Uterus (tissue), 4 donors: ENCODE measurements around the gene FAM114A1. TPM values are rescaled to one million over a fixed set of nuclear protein-coding genes. Genes with fewer than 3 reads are reported as not detected.

Source experiments
- DNase-seq, 2 donors: peaks; one replicate each; pipeline ENCODE4 v3.0.0-alpha.2; 2019 to 2020
- H3K27ac ChIP-seq, 2 donors: fragments of 200-600 bp; sonication (generic); 1 replicate in 1 of 2; 2 replicates in 1 of 2; pipeline ENCODE4 v1.5.1; 2016 to 2018
- H3K27me3 ChIP-seq, 2 donors: fragments of 200-600 bp; sonication (generic); one replicate each; pipeline ENCODE4 v1.5.1; 2018 to 2019; ENCODE audit warnings: control low read depth in 1 of 2
- H3K36me3 ChIP-seq, 2 donors: fragments of 200-600 bp; sonication (generic); one replicate each; pipeline ENCODE4 v1.5.1; 2019; ENCODE audit warnings: control low read depth in 1 of 2
- H3K4me1 ChIP-seq, 2 donors: fragments of 200-600 bp; sonication (generic); one replicate each; pipeline ENCODE4 v1.5.1; 2018 to 2019; ENCODE audit warnings: control low read depth in 1 of 2
- H3K4me3 ChIP-seq, 2 donors: fragments of 200-600 bp; sonication (generic); 1 replicate in 1 of 2; 2 replicates in 1 of 2; pipeline ENCODE4 v1.5.1; 2018 to 2019; ENCODE audit warnings: mild to moderate bottlenecking in 1 of 2
- H3K9me3 ChIP-seq, 2 donors: fragments of 200-600 bp; sonication (generic); one replicate each; pipeline ENCODE4 v1.5.1; 2019; ENCODE audit warnings: control low read depth in 1 of 2
- POLR2A ChIP-seq, 2 donors: fragments of 450-650 bp; IDR thresholded peaks; one replicate each; pipeline ENCODE4 v1.6.1; 2016; ENCODE audit warnings: antibody characterized with exemption in 2 of 2, mild to moderate bottlenecking in 1 of 2, moderate library complexity in 1 of 2
- intact Hi-C: fragments of 100-400 bp; cut with DNase I; formaldehyde crosslinking; loops from one replicate; pipeline ENCODE4 v1.15.1; 2023; ENCODE audit warnings: low total_unique reads
- total RNA-seq, 4 donors: library from RNA; depleted of rRNA in 3 of 4; stranded (reverse); fragments of >200 nt in 3 of 4; gene quantifications; one replicate each; pipeline versions ENCODE4 v1.1.0 to v1.2.4, GENCODE V29; 2014 to 2023
- TF ChIP-seq, protein P1 (sequence below), 4 experiments: fragments of 200-600 bp in 2 of 4; fragments of 450-650 bp in 2 of 4; sonication (generic) in 2 of 4; IDR thresholded peaks; one replicate each; pipeline ENCODE4 v1.5.1; 2016 to 2019; ENCODE audit warnings: antibody characterized with exemption in 4 of 4, mild to moderate bottlenecking in 2 of 4, moderate library complexity in 1 of 4
- donor health status: DM: yes; HTN: yes; CAD: no.

The FAM114A1 gene
- total RNA-seq, 4 donors from 2014 or later: 41.2 to 273 (median 52.7) TPM

DNA sequence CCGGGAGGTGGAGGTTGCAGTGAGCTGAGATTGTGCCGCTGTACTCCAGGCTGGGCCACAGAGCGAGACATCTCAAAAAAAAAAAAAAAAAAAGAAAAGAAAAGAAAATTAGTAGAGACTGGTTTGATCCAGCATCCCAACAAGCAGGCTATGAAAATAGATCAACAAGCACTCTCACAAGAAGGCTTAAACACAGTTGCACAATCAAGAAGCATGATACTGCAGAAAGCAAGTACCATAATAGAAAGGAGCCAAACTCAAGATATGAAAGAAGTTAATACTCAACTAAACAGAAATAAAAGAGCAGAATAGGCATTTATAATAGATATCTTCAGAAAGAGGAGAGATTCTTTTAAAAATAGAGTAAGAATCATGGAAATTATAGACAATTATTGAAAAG is 21.6 kb upstream of the FAM114A1 start:
- DNase-seq: no peak
- Histone ChIP-seq H3K9me3 (no peaks in the 10 kb centered on the region), H3K4me1 (no peaks in the 10 kb centered on the region), H3K36me3 (no peaks in the 10 kb centered on the region), H3K27ac (no peak overlapping the region), H3K4me3 (no peak overlapping the region), H3K27me3 (no peaks in the 10 kb centered on the region)
- TF ChIP-seq, protein P1, sequence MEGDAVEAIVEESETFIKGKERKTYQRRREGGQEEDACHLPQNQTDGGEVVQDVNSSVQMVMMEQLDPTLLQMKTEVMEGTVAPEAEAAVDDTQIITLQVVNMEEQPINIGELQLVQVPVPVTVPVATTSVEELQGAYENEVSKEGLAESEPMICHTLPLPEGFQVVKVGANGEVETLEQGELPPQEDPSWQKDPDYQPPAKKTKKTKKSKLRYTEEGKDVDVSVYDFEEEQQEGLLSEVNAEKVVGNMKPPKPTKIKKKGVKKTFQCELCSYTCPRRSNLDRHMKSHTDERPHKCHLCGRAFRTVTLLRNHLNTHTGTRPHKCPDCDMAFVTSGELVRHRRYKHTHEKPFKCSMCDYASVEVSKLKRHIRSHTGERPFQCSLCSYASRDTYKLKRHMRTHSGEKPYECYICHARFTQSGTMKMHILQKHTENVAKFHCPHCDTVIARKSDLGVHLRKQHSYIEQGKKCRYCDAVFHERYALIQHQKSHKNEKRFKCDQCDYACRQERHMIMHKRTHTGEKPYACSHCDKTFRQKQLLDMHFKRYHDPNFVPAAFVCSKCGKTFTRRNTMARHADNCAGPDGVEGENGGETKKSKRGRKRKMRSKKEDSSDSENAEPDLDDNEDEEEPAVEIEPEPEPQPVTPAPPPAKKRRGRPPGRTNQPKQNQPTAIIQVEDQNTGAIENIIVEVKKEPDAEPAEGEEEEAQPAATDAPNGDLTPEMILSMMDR (IDR thresholded peaks at IDR 0.05): no peak
- TF ChIP-seq POLR2A (IDR thresholded peaks at IDR 0.05): no peak
- intact Hi-C loops: no loop called here

DNA sequence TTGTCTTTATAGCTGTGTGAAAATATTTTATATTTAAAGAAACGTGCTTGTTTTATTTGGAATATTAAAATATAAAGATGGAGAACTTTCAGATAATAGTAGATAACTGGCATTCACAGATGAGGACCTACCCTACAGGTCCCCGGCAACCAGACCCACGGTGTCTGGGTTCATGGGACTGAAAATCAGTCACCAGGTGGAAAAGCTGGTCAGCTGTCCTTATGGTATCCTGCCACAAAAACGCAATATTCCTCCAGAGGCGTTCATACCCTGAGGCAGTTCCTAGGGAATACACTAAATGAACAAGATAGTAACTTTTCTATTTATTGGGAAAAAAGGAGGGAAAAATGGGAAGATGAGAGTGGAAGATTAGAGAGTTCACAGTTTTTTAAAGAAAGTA is 12.1 kb upstream of the FAM114A1 start:
- Histone ChIP-seq H3K27me3 (no peaks in the 10 kb centered on the region), H3K27ac (no peak overlapping the region), H3K4me3 (no peak overlapping the region), H3K4me1 (peaks cover 0 to 12% of the 10 kb centered on the region in 2 donors), H3K9me3 (no peaks in the 10 kb centered on the region), H3K36me3 (no peaks in the 10 kb centered on the region)
- TF ChIP-seq, protein P1 (IDR thresholded peaks at IDR 0.05): no peak
- intact Hi-C loops: loop anchor here (10.0 kb wide), 1 partner anchor 631 kb away; no protein-coding TSS in a partner anchor
- no peak for DNase-seq

DNA sequence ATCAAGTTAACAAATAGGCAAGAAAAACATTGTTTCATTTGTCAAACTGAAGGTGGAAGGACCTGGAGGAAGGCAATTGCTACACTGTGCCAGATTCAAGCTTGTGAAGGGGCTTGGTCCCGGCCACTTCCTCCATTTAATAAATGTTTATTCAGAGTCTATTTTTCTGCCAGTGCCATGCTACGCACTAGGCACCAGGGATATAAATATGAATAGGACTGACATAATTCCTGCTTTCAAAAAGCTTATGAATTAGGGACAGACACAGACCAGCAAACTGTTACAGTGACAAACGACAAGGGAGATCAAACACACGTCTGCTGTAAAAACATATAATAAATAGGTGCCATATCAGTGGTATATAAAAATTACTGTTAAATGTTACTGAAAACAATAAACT is 11.6 kb upstream of the FAM114A1 start:
- Histone ChIP-seq H3K27me3 (no peaks in the 10 kb centered on the region), H3K4me1 (peaks cover 0 to 12% of the 10 kb centered on the region in 2 donors), H3K4me3 (peak overlapping the region in 1 of 2 donors; percentile 20), H3K27ac (peak overlapping the region; percentile 44 to 84), H3K36me3 (no peaks in the 10 kb centered on the region), H3K9me3 (no peaks in the 10 kb centered on the region)
- intact Hi-C loops: loop anchor here (10.0 kb wide), 1 partner anchor 631 kb away; no protein-coding TSS in a partner anchor
- DNase-seq: no peak
- TF ChIP-seq, protein P1 (IDR thresholded peaks at IDR 0.05): no peak
- TF ChIP-seq POLR2A (IDR thresholded peaks at IDR 0.05): no peak

DNA sequence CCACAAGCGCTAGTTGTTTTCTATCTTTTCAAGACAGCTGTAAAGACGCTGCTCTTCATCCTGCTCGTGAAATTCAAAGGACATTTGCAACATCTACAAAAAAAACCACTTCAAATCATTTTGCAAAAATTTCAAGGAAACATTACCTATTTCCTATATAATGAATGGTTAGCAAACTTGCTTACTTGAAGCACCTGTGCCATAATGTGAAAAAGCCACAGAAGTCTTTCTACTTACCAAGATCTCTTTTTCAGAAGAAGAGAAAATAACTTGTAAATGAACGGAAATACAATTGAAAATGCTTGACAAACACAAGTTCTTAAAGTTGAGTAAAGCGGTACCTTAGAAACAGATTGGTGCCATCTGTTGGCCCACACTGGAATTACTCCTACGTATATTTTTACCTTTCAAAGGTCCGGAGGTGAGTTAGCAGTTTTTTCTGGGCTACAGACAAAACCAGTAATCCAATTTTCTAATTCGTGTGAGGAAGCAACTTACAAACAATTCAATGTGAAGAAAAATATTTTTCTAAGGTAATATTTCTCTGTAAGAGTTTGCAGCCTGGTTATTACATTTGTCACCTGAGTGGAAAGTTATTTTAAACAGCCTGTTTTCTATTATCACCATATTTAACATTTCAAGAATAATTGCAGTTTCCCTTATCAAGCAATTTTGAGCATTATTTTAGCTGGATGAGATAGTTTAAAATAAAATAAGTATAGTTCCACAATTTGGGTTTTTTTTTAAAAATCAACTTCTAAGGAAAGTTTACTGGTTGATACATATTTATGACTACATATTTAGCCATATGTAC is 10.9 kb upstream of the FAM114A1 start, which contains the start of gene TLR6:
Gene TLR6 (minus strand): TSS at position 294 of the 814 bp plus-strand sequence. CDS start 27,344 bp downstream, outside the sequence.
- peak within 1 kb of the TSS in 1 of 2 donors; percentile 20 for H3K4me3 ChIP-seq
- H3K36me3 ChIP-seq: no peaks in the 10 kb centered on the region
- H3K4me1 ChIP-seq: peaks cover 0 to 12% of the 10 kb centered on the region in 2 donors
- intact Hi-C loops: loop anchor here (10.0 kb wide), 1 partner anchor 632 kb away; no protein-coding TSS in a partner anchor
- H3K27ac ChIP-seq: peak within 1 kb of the TSS; percentile 44 to 84
- DNase-seq: peak in 1 of 2 donors; percentile 59
- no peaks in the 10 kb centered on the region for H3K9me3 ChIP-seq
- TF ChIP-seq, protein P1 (IDR thresholded peaks at IDR 0.05): peak; percentile 52 to 77 (median 70)
- TF ChIP-seq POLR2A (IDR thresholded peaks at IDR 0.05): peak in 1 of 2 donors; percentile 10
- no peaks in the 10 kb centered on the region for H3K27me3 ChIP-seq
